Activated CD4-positive, alpha-beta T cell treated with anti-CD3 and anti-CD28 coated beads for 4 hours (primary cell): ENCODE data around the gene NPAT.
"Not testable (repeated sequence)": the region's sequence is repeated elsewhere in the genome, so short reads cannot be mapped to it uniquely, and the experiment has no call there.

Experiments used
- DNase-seq, 2 donors: peaks; one replicate each; pipeline ENCODE4 v3.0.0-alpha.2; 2020

Gene NPAT

GRCh38 chr11:108147150-108147549 is 75.3 kb downstream of the NPAT start:
- no peak for DNase-seq

- DNase-seq = no peak
These were observed 77.8 kb downstream of the NPAT start for GRCh38 chr11:108144615-108145014.

- no peak for DNase-seq
These were observed 80.1 kb downstream of the NPAT start for GRCh38 chr11:108142304-108142703.

- DNase-seq = no peak
These were observed 85.2 kb downstream of the NPAT start for GRCh38 chr11:108137212-108137611.

- DNase-seq = peak; percentile 12 to 30
These were observed 86.4 kb downstream of the NPAT start for GRCh38 chr11:108135845-108136544.

- not testable (repeated sequence) for DNase-seq
These were observed 89.4 kb downstream of the NPAT start for GRCh38 chr11:108132993-108133538.

- DNase-seq = no peak
These were observed 90.4 kb downstream of the NPAT start for GRCh38 chr11:108131993-108132392.

GRCh38 chr11:108128772-108129171 is 93.7 kb downstream of the NPAT start:
- no peak for DNase-seq

GRCh38 chr11:108125096-108125495 is 97.3 kb downstream of the NPAT start:
- no peak for DNase-seq

GRCh38 chr11:108122166-108122628 is 100.2 kb downstream of the NPAT start:
- no peak for DNase-seq

GRCh38 chr11:108121274-108122155 is 100.9 kb downstream of the NPAT start, which contains the start of gene ACAT1:
TSS of gene ACAT1 (plus strand) at chr11:108121567. CDS start at chr11:108121607, 40 bp downstream.
- peak; percentile 91 to 95 for DNase-seq

- DNase-seq = not testable (repeated sequence)
These were observed 101.5 kb downstream of the NPAT start for GRCh38 chr11:108120936-108121273.

- no peak for DNase-seq
These were observed 104.6 kb downstream of the NPAT start for GRCh38 chr11:108117746-108118371.

GRCh38 chr11:108115500-108116140 is 106.8 kb downstream of the NPAT start:
- no peak for DNase-seq

GRCh38 chr11:108112057-108112456 is 110.4 kb downstream of the NPAT start:
- no peak for DNase-seq

- DNase-seq = no peak
These were observed 111.3 kb downstream of the NPAT start for GRCh38 chr11:108111126-108111525.
